HG02763 (cell line): ENCODE measurements around the gene GLDN.

Experiments
- ATAC-seq: cut with Tn5 transposase; IDR thresholded peaks from one replicate; pipeline ENCODE4 v1.9.1; 2021; ENCODE audit warnings: mild to moderate bottlenecking, moderate library complexity; ENCODE audit not compliant: unreplicated experiment

Gene GLDN

DNA sequence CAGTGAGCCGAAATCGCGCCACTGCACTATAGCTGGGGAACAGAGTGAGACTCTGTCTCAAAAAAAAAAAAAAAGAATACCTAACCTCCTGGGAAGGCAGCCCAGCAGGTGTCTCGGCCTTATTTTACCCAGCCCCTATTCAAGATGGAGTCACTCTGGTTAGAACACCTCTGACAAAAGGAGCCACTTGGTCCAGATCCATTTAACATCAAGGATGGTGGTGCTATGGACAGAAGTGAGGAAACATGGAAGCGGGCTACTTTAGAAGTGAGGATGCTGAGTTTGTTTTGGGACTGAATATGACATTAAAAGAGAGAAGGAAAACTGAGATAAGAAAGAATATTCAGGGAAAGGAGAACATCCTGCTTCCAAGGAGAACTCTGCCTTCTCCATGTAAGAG, 14.7 kb downstream of the GLDN start:
- no peak for ATAC-seq

DNA sequence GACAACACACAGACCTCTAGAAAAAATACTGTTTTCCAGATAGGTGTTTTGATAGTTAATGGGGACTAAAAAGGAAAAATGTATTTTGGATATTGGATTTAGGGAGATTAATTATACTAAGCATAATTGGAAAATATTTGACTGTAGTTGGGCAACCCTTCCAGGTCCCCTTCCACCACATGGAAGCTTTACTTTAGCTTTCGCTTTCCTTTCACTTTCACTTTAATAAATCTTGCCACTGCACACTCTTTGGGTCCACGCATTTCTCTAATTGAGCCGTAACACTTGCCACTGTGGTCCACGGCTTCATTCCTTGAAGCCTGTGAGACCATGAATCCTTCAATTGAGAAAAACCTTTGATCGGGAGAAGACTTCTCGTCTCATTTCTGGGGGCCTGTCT, 15.5 kb downstream of the GLDN start:
- no peak for ATAC-seq

DNA sequence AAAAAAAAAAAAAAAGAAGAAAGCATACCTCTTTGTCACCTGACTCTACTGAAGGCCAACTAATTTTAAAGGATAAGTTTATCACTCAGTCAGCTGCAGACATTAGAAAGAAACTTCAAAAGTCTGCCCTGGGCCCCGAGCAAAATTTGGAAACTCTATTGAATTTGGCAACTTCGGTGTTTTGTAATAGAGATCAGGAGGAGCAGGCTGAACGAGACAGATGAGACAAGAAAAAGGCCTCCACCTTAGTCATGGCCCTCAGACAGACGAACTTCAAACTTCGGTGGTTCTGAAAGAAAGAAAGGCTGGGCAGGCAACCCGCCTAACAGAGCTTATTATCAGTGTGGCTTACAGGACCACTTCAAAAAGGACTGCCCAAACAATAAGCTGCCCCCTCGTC, 18.5 kb downstream of the GLDN start:
- no peak for ATAC-seq

DNA sequence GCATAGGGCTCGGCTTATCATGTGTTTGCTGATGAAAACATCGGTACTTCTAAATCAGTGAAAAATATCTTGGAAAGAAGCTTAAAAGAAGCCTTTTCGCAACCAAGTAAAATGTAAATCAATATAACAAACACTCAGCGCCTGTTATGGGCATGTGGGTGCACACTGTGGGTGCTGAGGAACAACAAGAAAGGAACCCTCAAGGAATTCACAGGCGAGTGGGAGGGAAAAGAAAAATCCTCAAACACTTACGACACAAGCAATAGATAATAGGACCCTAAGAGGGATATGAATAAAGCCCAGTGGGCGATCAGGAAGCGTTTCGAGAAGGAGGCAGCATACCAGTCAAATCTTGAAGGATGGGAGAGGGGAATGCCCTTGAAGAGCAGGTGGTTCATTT, 21.9 kb downstream of the GLDN start:
- no peak for ATAC-seq

DNA sequence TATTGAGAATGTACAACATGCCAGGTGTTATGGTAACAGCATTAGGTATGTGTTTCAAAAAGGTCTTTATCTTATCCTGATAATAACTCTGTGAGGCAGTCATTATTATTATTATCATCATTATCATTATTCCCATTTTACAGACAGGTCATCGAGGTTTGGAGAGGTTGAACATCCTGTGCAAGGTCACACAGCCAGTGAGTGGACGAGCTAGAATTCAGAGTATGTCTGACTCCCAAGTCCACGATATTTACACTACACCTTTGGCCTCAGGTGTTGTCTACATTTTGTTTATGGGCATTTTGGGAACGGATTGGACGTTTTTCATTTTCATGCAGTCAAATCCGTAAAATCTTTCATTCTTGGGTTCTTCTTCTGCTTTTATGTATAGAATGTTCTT, 24.0 kb downstream of the GLDN start:
- no peak for ATAC-seq

DNA sequence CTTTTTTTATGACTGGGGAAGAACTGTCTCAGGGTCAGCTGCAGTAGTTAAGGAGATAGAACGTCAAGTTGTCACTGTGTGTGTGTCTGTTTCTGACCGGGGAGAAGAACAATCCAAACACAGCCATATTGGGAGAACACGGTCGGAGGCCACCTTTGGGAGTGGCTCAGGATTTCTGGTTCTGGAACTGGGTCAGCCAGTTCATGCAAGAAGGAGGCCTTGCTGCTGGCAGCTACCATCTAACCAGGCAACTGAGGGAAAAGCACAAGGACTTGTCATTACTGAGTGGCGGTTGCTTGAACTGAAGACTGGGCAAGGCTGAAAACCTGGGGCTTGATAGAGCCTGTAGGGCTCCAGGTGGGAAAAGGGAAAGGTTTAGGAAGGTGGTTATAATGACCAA, 24.6 kb downstream of the GLDN start:
- no peak for ATAC-seq

DNA sequence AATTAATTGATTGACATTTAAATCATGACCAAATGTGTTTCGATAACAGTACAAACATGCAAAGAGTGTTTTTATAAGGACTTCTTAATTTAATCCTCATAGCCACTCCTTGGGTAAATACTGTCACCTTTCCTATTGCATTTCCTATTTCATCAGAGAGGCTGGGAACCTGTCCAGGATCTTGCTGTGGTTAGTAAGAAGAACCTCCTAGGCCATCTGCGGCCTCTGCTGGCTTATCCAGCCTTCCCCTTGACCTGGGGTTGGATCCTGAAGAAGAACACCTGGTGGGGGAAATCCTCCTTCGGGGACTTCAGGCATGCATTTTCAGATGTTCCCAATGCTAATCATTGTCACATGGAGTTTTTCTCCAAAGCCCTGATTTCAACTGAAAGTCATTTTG, 25.5 kb downstream of the GLDN start:
- no peak for ATAC-seq

DNA sequence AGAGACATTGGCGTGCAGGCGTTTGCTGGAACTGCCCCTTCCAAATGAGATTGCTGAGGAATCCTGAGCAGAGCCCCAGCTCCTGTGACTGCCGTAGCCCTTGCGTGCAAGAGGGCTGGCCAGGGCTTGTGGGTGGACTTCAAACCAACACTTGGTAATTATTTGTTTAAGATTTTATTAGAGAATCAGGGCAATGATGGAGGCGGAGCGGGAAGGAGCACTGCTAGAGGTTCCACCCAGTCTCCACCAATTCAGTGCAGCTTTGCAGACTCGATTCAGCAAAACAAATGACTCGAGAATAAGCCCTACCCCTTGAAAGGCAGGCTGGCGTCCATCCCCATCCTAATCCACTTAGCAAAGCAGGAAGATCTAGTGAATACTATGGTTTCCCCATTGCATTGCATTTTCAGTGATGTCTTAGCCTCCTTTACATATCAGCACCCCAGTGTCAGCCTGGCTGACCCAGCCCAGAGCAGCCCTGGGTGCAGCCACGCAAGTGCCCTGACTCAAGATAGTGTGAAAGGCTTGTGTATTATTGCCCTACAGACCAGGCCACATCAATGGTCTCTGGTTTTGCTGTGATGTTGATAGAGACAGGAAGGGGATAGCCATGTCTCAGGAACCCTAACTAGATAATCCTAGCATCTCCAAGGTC, 26.0 kb downstream of the GLDN start:
- no peak for ATAC-seq

DNA sequence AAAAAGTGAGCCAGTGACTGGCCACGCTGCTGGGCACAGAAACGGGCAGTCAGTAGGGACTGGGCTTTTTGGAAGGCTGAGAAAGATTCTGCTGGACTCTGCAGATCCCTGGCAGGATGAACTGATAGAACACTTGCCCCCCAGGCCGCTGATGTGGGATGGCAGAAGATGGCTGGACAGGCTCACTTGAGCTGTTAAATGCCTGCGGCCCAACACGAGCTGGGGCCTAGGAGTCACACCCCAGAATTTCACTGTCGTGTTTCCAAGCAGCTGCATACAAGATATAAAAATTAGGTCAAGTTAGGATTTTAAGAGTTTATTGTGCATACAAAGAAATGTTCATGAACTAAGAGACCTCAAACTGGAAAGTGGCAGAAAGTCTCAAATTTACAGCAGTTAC, 26.9 kb downstream of the GLDN start:
- no peak for ATAC-seq

DNA sequence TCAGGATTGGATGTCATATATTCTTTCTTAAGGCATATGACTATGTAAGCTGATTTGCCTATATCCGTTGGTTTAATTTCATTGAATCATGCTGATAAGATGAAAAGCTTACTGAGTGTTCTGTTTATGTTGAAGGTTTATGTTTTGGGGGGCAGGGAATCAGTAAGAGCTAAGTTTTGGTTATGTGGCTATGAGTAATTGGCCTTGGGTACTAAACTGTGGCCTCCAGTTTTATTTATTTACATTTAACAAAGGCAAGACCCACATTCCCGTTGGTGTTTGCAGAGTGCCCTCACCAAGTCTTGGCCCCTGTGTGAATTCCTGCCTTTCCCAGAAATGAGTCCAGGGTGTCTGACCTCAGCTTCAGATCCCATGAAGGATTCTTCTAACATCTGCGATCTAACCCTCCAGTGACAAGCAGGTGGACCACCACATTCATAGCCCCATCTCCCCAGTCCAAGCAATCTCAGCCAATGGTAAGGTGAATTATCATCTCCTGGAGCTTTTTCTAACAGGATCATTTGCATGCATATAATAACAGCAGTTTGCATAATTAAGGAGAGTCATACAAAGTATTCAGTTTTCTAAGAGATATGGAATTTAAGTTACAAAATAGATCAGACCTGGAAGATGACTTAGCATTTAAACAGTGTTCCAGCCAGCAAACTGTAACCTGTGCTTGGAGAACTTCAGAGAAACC, 27.4 kb downstream of the GLDN start:
- no peak for ATAC-seq

DNA sequence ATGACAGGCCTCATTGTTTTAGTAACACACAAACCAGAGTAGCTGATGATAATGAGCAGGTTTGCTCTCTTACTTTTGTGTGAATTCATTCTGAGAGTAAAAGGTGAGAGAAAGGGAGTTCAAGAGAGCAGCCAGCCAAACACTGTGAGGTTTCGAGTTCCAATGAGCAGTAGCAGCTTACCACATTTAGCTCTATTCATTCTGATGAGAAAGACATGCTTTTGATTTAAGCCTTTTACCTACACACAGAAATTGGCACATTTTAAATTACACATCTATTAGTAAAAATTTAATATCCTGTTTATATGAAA, 28.0 kb downstream of the GLDN start:
- ATAC-seq = no peak

DNA sequence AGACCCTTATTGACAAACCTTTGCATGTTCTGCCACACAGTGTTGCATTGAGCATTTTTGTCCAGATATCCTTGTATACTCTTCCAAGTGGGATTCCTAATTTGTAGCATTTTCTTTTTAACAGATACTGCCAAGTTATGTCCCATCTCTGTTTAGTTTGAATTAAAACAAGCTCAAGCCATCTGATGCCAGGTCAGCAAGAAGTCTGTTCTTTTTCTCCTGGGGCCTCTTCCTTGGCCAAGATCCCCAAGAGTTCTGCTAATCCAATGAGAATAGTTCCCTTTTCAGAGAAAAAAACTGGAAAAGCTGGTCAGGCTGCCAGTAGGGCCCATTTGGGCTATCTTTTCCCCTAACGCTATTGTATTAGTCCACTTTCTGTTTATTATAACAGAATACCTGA, 29.8 kb downstream of the GLDN start:
- no peak for ATAC-seq

DNA sequence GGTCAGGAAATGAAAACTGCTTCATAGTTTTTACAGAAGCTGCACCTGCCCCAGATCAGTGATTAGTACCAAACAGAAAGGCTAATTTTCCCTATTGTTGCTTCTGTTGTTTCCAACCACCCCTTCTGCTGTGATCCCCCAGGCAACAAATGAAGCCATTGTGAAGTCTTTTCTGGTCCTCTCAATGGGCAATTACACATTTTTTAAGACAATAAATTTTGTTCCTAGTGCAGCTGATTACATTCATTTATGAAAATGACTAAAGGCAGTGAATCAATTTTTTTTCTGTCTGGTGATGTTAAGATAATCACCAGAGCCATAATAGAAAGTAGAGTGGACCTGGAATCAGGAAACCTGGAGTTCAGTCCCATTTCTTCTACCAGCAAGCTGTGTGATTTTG, 32.7 kb downstream of the GLDN start:
- ATAC-seq = no peak

DNA sequence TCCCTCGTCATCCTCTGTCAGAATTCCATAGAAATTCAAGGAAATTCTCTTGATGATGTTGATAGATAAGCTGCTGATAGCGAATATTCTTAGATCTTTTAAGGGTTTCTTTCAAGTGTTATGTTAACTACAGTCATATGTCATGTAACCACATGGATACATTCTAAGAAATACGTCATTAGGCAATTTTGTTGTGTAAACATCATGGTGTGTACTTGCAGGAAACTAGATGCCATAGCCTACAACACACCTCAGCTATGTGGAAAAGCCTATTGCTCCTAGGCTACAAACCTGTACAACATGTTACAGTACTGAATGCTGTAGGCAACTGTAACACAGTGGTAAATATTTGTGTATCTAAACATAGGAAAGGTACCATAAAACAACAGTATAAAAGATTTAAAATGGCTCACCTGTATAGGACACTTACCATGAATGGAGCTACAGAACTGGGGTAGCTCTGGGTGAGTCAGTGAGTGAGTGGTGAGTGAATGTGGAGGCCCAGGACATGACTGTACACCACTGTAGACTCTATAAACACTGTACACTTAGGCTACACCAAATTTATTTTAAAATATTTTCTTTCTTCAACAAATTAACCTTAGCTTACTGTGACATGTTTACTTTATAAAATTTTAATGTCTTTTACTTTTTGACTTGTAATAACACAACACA, 34.6 kb downstream of the GLDN start:
- no peak for ATAC-seq

DNA sequence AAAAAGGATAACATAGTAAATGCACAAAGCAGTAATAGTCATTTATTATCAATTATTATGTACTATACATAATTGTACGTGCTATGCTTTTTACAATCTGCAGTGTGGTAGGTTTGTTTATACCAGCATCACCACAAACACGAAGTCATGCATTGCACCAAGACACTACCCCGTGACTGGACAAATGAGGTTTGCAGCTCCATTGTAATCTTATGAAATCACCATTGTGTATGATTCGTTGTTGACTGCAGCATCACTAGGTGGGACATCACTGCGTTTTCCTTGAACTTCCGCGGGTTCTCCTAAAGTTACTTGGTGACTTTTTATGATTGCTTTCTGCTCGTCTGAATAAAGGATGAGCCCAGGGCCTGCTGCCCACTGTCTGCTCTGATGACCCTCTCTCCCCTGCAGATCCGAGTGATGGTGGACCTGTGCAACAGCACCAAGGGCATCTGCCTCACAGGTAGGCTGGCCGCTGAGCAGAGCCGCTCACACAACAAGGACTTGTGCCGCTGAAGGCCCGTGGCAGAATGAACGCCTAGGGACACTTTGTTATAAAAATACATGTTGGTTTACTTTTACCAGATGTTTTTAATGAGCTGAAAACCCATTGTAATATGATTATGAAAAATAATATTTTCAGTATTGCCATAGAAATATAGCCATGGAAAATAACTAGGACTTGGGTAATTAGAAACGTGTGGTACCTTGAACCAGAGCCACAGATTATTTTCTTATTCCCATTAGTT, 35.8 kb downstream of the GLDN start:
- no peak for ATAC-seq

DNA sequence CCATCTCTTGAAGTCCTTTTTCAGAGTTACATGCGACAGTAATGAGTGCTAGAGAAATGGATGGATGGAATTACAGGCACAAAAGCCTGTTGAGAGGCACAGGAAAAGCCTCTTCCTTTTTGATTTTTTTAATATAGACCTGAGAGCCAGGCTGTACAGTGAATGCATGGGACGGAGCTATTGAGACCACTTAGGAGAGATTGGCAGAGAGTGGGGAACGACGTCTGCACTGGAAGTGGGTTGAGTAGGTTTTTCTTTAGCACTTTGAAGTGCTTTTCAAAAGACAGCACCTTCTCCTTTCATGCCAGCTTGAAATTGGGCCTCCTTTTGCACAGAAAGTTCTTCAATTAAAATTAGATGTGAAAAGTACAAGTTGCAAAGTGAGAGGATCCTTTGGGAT, 37.0 kb downstream of the GLDN start:
- no peak for ATAC-seq

DNA sequence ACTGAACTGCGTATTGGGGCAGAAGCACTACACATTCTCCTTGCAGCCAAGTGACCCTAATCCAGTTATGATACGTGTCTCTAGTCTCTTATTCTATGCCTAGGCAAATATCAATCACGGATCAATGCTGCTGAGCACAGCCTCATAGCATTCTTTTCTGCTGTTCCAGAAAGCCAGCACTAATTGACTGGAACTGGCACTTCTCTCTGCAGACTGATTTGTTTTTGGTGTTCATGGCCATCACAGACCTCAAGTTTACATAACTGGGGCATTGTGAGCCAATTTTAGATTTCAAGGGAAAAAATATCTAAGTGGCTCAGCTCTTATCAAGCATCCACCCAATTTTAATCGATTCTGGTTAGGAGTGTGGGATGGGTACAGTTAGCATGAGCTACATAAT, 37.9 kb downstream of the GLDN start:
- no peak for ATAC-seq

DNA sequence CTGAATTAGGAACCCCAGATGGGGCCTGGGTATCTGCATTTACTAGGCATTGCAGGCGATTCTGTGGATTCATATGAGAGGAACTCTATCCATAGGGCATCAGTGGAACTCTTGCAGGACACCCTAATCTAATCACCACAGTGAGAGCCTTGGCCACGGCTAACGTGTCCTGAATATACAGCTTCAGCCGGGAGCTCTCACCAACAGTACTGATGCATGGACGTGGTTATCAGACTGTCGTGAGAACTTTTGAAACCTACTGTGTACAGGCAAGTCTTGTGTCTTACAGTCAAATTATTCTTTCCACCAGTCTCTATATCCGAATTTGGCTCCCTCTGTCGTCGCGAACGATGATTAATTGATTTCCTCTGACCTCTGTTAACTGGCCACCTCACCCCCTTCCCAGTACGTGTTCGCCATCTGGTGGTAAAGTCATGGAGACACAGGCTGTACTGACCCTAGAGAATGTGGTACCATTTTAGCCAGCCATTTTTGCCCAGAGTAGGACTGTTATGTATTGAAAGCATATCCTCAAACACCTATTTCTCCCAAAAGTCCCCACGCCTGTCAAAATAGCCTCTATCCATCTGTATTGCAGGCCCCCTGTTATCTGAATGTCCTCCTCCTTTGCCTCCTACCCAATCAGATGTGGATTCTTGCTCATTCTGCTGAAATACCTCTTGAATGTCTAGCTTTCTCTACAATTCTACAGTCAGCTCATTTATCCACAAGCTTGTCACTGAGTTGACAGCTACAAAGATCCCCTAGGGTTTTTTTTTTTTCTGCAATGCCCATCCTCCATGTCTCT, 39.7 kb downstream of the GLDN start:
- peak; percentile 71 for ATAC-seq

DNA sequence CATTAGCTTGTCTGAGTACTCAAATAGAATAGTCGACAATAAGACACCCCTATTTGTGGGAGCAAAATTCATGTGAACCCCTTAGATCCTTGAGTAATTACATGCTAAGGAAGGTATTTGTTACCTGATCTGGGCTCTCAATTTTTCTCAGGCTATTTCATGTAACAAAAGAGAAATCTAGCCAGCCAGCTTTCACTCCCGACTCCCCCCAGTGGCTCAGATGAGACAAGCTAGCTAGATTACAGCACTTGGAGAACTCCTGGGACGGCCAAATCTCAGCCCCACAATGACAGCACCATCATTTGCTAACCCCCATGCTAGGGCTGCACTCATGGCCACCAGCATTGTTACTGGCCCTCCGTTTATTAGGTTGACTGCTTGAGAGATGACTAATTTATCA, 41.3 kb downstream of the GLDN start:
- ATAC-seq = no peak

DNA sequence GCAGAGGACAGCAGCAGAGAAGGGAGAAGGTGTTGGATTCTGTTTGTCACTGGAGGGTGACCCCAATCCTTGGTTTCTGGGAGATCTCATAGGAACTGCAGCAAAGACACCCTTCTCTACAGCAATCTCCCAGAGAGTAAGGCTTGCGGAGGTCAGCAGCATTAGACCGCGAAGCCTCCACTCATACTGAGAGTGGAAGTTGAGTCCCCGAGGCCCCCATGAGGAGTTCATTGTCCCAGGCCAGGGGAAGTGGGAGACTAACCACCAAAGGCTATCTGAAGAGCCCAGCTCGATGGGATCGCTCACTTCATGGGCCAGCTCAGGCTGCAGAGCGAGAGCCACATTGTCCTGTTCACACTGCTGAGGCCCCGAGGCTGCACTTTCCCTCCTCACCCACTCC, 44.6 kb downstream of the GLDN start:
- ATAC-seq = no peak

DNA sequence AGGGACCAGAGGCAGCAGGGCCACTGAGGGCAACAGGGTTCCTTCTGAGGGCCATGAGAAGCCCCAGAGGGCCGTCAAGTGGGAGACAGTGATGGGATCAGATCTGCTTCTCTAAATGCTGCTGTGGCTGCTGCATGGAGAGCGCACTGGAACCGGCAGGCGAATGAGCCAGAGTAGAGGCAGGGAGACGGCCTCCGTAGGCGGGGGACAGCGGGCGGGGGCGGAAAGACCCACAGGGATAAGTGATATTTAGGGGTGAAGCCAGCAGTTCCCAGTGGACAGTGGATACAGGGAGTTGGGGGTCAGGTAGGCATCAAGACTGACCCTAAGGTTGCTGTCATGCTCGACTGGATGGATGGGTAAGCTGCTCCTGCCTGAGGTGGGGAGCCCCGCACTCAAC, 45.0 kb downstream of the GLDN start:
- no peak for ATAC-seq
